Gastroesophageal sphincter (tissue), 4 donors: ENCODE data around the gene ZMIZ1. TPM values are rescaled to one million over a fixed set of nuclear protein-coding genes. Genes with fewer than 3 reads are reported as not detected.

Experiments used
- ATAC-seq: fragments of 150-250 bp; one replicate; pipeline ENCODE4 v1.9.1; 2016; ENCODE audit warnings: mild to moderate bottlenecking, moderate library complexity
- H3K27ac ChIP-seq, 4 donors: fragments of 200-600 bp; sonication (generic) in 3 of 4; 1 replicate in 3 of 4; 2 replicates in 1 of 4; pipeline ENCODE4 v1.5.1; 2016 to 2019
- H3K27me3 ChIP-seq: fragments of 200-600 bp; sonication (generic); one replicate; pipeline ENCODE4 v1.5.1; 2019
- H3K36me3 ChIP-seq, 2 donors: fragments of 200-600 bp; sonication (generic); one replicate each; pipeline ENCODE4 v1.5.1; 2019; ENCODE audit warnings: control low read depth in 1 of 2
- H3K4me1 ChIP-seq, 3 donors: fragments of 200-600 bp; sonication (generic); 1 replicate in 2 of 3; 2 replicates in 1 of 3; pipeline ENCODE4 v1.5.1; 2016 to 2019; ENCODE audit warnings: control low read depth in 2 of 3
- H3K4me3 ChIP-seq, 2 donors: fragments of 200-600 bp; sonication (generic); one replicate each; pipeline ENCODE4 v1.5.1; 2019; ENCODE audit warnings: mild to moderate bottlenecking in 1 of 2, moderate library complexity in 1 of 2
- H3K9me3 ChIP-seq, 3 donors: fragments of 200-600 bp; sonication (generic); one replicate each; pipeline ENCODE4 v1.5.1; 2017 to 2019; ENCODE audit warnings: control low read depth in 2 of 3
- EP300 ChIP-seq: sonication (generic); formaldehyde crosslinking; IDR thresholded peaks from one replicate; pipeline ENCODE4 v1.6.1; 2017; ENCODE audit warnings: antibody characterized with exemption, mild to moderate bottlenecking
- POLR2A ChIP-seq, 2 donors: fragments of 450-650 bp; IDR thresholded peaks; one replicate each; pipeline ENCODE4 v1.6.1; 2017; ENCODE audit warnings: antibody characterized with exemption in 2 of 2, mild to moderate bottlenecking in 2 of 2, moderate library complexity in 1 of 2
- POLR2AphosphoS5 ChIP-seq: sonication (generic); formaldehyde crosslinking; IDR thresholded peaks from one replicate; pipeline ENCODE4 v1.6.1; 2017; ENCODE audit warnings: antibody characterized with exemption
- WGBS, 2 donors: methylation state at CpG; one replicate each; pipeline ENCODE4 v1.1.5; 2018; ENCODE audit warnings: low coverage in 1 of 2; 5-methylcytosine and 5-hydroxymethylcytosine counted together
- total RNA-seq, 4 donors: library from RNA; depleted of rRNA; stranded (reverse); fragments of >200 nt; gene quantifications; one replicate each; pipeline ENCODE4 v1.1.0, GENCODE V29; 2016
- TF ChIP-seq, protein P1 (sequence below), 4 experiments: fragments of 200-600 bp in 2 of 4; fragments of 450-650 bp in 2 of 4; sonication (generic) in 1 of 4; IDR thresholded peaks; one replicate each; pipeline ENCODE4 v1.5.1; 2017 to 2019; ENCODE audit warnings: antibody characterized with exemption in 4 of 4, mild to moderate bottlenecking in 2 of 4, moderate library complexity in 2 of 4

Gene ZMIZ1
- total RNA-seq, 4 donors from 2014 or later = 36.3 to 79.2 (median 67.1) TPM

DNA sequence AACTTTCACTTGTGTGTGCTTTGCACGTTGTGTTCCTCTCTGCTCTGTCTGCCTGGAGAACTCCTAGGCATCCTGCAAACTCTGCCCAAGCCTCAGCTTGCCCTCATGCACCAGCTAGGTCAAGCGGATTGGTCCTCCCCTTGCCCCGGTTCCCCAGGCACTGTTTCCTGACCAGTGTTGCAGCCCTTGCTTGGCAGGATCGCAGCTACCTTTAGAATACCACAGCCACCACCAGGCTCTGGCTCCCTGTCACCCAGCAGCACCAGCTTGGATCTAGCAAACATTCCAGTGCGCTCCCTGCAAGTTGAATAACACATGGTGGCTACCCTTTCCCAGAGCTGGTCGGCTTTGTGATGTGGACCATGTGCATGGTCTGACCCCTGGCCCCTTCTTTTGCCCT lies 19.0 kb downstream of the ZMIZ1 start:
- Histone ChIP-seq H3K36me3 (peaks cover 0 to 5% of the 10 kb centered on the region in 2 donors), H3K27me3 (no peaks in the 10 kb centered on the region), H3K4me3 (no peak overlapping the region), H3K27ac (peak overlapping the region in 3 of 4 donors; percentile 50 to 75 (median 57)), H3K9me3 (no peaks in the 10 kb centered on the region), H3K4me1 (peaks cover 17 to 99% (median 88%) of the 10 kb centered on the region in 3 donors)
- no peak for ATAC-seq
- WGBS, 2 donors = 68% methylated on average over 3 of the region's 6 CpGs; no CpG with 5 or more reads in 1 of the 2 donors
- TF ChIP-seq EP300 (no peak), POLR2A (IDR thresholded peaks at IDR 0.05) (no peak), POLR2AphosphoS5 (no peak)
- TF ChIP-seq, protein P1, sequence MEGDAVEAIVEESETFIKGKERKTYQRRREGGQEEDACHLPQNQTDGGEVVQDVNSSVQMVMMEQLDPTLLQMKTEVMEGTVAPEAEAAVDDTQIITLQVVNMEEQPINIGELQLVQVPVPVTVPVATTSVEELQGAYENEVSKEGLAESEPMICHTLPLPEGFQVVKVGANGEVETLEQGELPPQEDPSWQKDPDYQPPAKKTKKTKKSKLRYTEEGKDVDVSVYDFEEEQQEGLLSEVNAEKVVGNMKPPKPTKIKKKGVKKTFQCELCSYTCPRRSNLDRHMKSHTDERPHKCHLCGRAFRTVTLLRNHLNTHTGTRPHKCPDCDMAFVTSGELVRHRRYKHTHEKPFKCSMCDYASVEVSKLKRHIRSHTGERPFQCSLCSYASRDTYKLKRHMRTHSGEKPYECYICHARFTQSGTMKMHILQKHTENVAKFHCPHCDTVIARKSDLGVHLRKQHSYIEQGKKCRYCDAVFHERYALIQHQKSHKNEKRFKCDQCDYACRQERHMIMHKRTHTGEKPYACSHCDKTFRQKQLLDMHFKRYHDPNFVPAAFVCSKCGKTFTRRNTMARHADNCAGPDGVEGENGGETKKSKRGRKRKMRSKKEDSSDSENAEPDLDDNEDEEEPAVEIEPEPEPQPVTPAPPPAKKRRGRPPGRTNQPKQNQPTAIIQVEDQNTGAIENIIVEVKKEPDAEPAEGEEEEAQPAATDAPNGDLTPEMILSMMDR (IDR thresholded peaks at IDR 0.05) = no peak

DNA sequence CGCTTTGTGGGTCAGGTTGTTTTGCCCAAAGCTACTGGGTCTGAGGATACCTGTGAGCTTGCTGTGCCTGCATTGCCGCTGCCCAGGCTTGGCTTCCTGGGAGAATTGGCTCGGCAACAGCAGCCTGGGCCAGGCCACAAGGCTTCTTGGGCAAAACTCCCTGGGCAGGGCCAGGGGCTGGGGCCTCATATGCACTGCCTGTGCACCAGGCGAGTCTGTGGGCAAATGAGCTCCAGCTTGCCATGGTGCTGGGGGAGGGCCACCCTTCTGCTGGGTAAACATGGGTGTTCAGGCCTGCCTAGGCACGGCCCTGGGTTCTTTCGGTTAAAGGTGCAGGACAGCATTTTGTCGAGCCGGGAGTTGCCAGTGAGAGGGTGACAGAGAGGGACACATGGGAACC lies 19.4 kb downstream of the ZMIZ1 start:
- no CpG with 5 or more reads among the region's 8 CpGs for WGBS, 2 donors
- H3K27ac ChIP-seq = peak overlapping the region in 3 of 4 donors; percentile 50 to 75 (median 57)

DNA sequence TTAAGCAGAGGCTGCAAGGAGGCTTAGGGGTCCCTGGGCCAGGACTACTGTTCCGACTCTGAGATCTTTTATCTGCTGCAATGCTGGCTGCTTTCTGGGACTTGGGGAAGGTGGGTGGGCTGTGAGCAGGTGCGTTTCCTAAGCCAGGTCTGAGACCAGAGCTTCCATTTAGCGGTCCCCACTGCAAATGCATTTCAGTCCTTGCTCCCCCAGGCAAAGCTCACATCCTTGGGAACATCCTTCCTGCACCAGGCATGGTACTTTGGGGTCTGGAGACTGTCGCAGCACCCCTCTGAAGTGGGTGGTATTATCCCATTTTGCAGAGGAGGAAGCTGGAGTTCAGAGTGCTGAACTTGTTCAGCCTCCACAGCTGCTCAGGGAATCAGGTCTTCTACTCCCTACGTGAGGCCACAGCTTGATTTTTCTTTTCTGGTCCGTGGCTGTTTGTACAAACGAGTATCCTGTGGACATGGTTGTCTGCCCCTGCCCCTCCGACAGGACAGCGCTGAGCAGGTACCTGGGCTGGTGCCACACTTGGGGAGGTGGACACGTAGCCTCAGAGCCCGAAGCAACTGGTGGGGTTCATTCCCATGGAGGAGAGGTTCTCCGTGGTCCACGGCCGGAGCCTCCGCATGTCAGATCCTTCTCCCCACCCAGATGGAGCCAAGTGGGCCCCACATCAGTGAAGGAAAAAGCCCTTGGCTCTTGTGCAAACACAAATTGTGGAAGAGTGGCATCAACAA lies 20.0 kb downstream of the ZMIZ1 start:
- H3K27me3 ChIP-seq = no peaks in the 10 kb centered on the region
- WGBS, 2 donors = 100% methylated on average over 1 of the region's 15 CpGs; no CpG with 5 or more reads in 1 of the 2 donors
- ATAC-seq = no peak
- H3K36me3 ChIP-seq = peaks cover 0 to 5% of the 10 kb centered on the region in 2 donors
- H3K4me3 ChIP-seq = no peak overlapping the region
- H3K27ac ChIP-seq = peak overlapping the region in 3 of 4 donors; percentile 50 to 83 (median 75)
- peaks cover 10 to 99% (median 84%) of the 10 kb centered on the region in 3 donors for H3K4me1 ChIP-seq
- H3K9me3 ChIP-seq = no peaks in the 10 kb centered on the region
- TF ChIP-seq, protein P1 (IDR thresholded peaks at IDR 0.05) = no peak
- no peak for TF ChIP-seq POLR2A (IDR thresholded peaks at IDR 0.05)
- no peak for TF ChIP-seq EP300
- TF ChIP-seq POLR2AphosphoS5 = no peak

More for the DNA sequence above, 19.4 kb downstream of the ZMIZ1 start:
- H3K36me3 ChIP-seq = peaks cover 0 to 5% of the 10 kb centered on the region in 2 donors
- ATAC-seq = no peak
- no peak for TF ChIP-seq POLR2AphosphoS5
- TF ChIP-seq EP300 = no peak
- TF ChIP-seq, protein P1 (IDR thresholded peaks at IDR 0.05) = no peak
- no peak for TF ChIP-seq POLR2A (IDR thresholded peaks at IDR 0.05)
- H3K4me1 ChIP-seq = peaks cover 16 to 99% (median 86%) of the 10 kb centered on the region in 3 donors
- H3K27me3 ChIP-seq = no peaks in the 10 kb centered on the region
- H3K4me3 ChIP-seq = no peak overlapping the region
- no peaks in the 10 kb centered on the region for H3K9me3 ChIP-seq

DNA sequence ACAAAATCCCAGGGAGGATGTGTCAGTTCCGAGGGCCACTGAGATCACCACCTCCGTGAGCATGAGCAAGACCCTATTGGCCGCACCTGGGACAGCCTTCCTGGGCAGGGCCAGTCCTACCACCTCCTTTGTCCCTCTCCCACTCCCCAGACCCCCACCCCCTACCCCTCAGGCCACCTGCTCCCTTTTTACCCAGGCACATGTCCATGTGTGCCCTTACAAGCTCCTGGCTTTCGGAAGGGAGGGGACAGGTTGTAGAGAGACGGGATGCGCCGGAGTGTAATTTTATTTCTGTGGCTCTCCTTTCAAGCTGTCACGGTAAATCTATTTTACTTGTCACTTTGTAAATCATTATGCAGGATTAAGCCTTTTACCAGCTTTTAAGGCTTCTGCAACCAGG lies 20.9 kb downstream of the ZMIZ1 start:
- H3K9me3 ChIP-seq = no peaks in the 10 kb centered on the region
- peaks cover 0 to 5% of the 10 kb centered on the region in 2 donors for H3K36me3 ChIP-seq
- WGBS, 2 donors = 93% methylated on average over 5 of the region's 8 CpGs; no CpG with 5 or more reads in 1 of the 2 donors
- H3K4me1 ChIP-seq = peaks cover 4 to 99% (median 82%) of the 10 kb centered on the region in 3 donors
- ATAC-seq = no peak
- no peak for TF ChIP-seq EP300
- TF ChIP-seq, protein P1 (IDR thresholded peaks at IDR 0.05) = no peak
- H3K4me3 ChIP-seq = no peak overlapping the region
- H3K27me3 ChIP-seq = no peaks in the 10 kb centered on the region
- H3K27ac ChIP-seq = peak overlapping the region in 2 of 4 donors; percentile 75 to 83
